SK-N-SH treated with all-trans-retinoic acid at 6 μM for 48 hours (cell line): ENCODE measurements around the gene MAPK14.

Source experiments
- ISL1 ChIP-seq: fragments of 250-450 bp; sonication (Bioruptor Pico); IDR thresholded peaks from 2 replicates; pipeline ENCODE4 v2.1.2; 2022; ENCODE audit warnings: mild to moderate bottlenecking, moderate library complexity
- ZNF8 ChIP-seq: fragments of 450-650 bp; formaldehyde crosslinking; IDR thresholded peaks from 2 replicates; pipeline ENCODE4 v1.5.0; 2020; ENCODE audit warnings: mild to moderate bottlenecking, moderate library complexity

DNA sequence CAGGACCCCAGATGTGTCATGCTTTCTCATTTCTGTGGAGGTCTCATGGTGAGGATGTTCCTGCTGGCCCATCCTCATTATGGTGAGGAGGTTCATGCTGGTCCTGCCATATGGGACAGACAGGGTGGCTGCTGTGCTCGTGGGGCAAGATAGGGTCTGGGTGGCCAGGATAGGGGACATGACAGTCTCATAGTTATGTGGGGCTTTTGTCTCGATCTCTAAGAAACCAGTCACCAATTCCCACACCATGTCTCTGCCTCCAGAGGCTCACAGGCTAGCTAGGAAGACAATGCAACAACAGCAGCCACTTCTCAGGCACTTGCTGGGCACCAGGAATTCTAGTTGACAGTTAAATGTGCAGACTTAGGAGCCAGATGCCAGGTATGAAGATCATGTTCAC lies 98.5 kb downstream of the MAPK14 start:
- no peak for TF ChIP-seq ISL1 (CRISPR knock-in tag)
- TF ChIP-seq ZNF8 (CRISPR knock-in tag) = no peak
